B cell (primary cell): ENCODE measurements around the gene OSR1. TPM values are rescaled to one million over a fixed set of nuclear protein-coding genes. Genes with fewer than 3 reads are reported as not detected.
A peak's percentile ranks its signal among the peaks of the same experiment; 100 is the strongest.

Source experiments
- ATAC-seq: fragments of 200-7000 bp; cut with Tn5 transposase; one replicate; pipeline ENCODE4 v1.10.0; 2021; ENCODE audit warnings: low read depth, mild to moderate bottlenecking, moderate number of reproducible peaks, moderate library complexity
- CTCF ChIA-PET: fragments of 350-600 bp; sonication (Branson Sonifier 250); formaldehyde crosslinking; loops from one replicate; lab custom pipeline; 2021; ENCODE audit warnings: antibody characterized with exemption, inconsistent platforms; lab: Charles Lee
- POLR2A ChIA-PET: fragments of 350-600 bp; sonication (Branson Sonifier 250); formaldehyde crosslinking; loops from one replicate; lab custom pipeline; 2021; ENCODE audit warnings: antibody characterized with exemption; lab: Charles Lee
- DNase-seq: peaks from one replicate; pipeline ENCODE4 v3.0.0; 2013
- H2AFZ ChIP-seq: 2 replicates; pipeline ENCODE4 v1.6.1; 2012; ENCODE audit warnings: mild to moderate bottlenecking, low read depth, low read length; ENCODE audit not compliant: insufficient read depth, poor library complexity, severe bottlenecking
- H3K27ac ChIP-seq, 2 donors: 1 replicate in 1 of 2; 2 replicates in 1 of 2; pipeline ENCODE4 v1.5.1; 2012 to 2013; ENCODE audit warnings: low read length in 2 of 2, mild to moderate bottlenecking in 2 of 2, moderate library complexity in 1 of 2
- H3K27me3 ChIP-seq, 4 experiments: fragments of 200-600 bp in 1 of 4; sonication (generic) in 1 of 4; replicated peaks in 1 of 4; 1 replicate in 2 of 4; 2 replicates in 2 of 4; pipeline versions ENCODE4 v1.6.1 to v1.7.0; 2013 to 2016; ENCODE audit warnings: low read length in 3 of 4, mild to moderate bottlenecking in 2 of 4, mixed read lengths in 1 of 4, moderate library complexity in 1 of 4; ENCODE audit not compliant: insufficient read depth in 4 of 4, control insufficient read depth in 3 of 4; ENCODE audit errors: control extremely low read depth in 1 of 4
- H3K36me3 ChIP-seq, 2 experiments: replicated peaks in 1 of 2; 1 replicate in 1 of 2; 2 replicates in 1 of 2; pipeline versions ENCODE4 v1.6.1 to v1.7.1; 2013; ENCODE audit warnings: low read length in 1 of 2; ENCODE audit not compliant: insufficient read depth in 2 of 2, control insufficient read depth in 1 of 2; ENCODE audit errors: control extremely low read depth in 1 of 2, extremely low read depth in 1 of 2
- H3K4me1 ChIP-seq, 2 donors: fragments of 200-600 bp in 1 of 2; sonication (generic) in 1 of 2; 1 replicate in 1 of 2; 2 replicates in 1 of 2; pipeline versions ENCODE4 v1.5.1 to v1.6.1; 2013 to 2017; ENCODE audit warnings: low read length in 2 of 2; ENCODE audit not compliant: control insufficient read depth in 2 of 2, insufficient read depth in 2 of 2
- H3K4me2 ChIP-seq: replicated peaks from 2 replicates; pipeline ENCODE3; 2012; ENCODE audit warnings: mild to moderate bottlenecking, low read depth, low read length; ENCODE audit not compliant: poor library complexity, severe bottlenecking
- H3K4me3 ChIP-seq, 5 experiments: fragments of 200-600 bp in 1 of 5; sonication (generic) in 1 of 5; 1 replicate in 3 of 5; 2 replicates in 2 of 5; pipeline versions ENCODE4 v1.5.1 to v1.7.0; 2011 to 2016; ENCODE audit warnings: low read length in 4 of 5, mild to moderate bottlenecking in 4 of 5, low read depth in 2 of 5, control low read depth in 1 of 5, moderate library complexity in 1 of 5; ENCODE audit not compliant: insufficient read depth in 1 of 5; ENCODE audit errors: control extremely low read depth in 1 of 5, extremely low read depth in 1 of 5
- H3K79me2 ChIP-seq: fragments of 200-600 bp; sonication (generic); one replicate; pipeline ENCODE4 v1.6.0; 2016; ENCODE audit warnings: low read length; ENCODE audit not compliant: control insufficient read depth, insufficient read depth
- H3K9ac ChIP-seq: fragments of 200-600 bp; sonication (generic); 2 replicates; pipeline ENCODE4 v1.6.1; 2017; ENCODE audit warnings: mild to moderate bottlenecking, low read length, moderate library complexity
- H3K9me3 ChIP-seq, 3 donors: one replicate each; pipeline versions ENCODE4 v1.6.1 to v1.7.1; 2013; ENCODE audit warnings: low read length in 2 of 3; ENCODE audit not compliant: control insufficient read depth in 2 of 3, insufficient read depth in 1 of 3; ENCODE audit errors: control extremely low read depth in 1 of 3
- H4K20me1 ChIP-seq: 2 replicates; pipeline ENCODE4 v1.6.0; 2012; ENCODE audit warnings: mild to moderate bottlenecking, low read length; ENCODE audit not compliant: insufficient read depth, control insufficient read depth, poor library complexity, severe bottlenecking
- H3K27ac Mint-ChIP-seq: one replicate; pipeline ENCODE4 v1.8.0; 2021; ENCODE audit warnings: mixed read lengths
- H3K27me3 Mint-ChIP-seq: one replicate; pipeline ENCODE4 v1.8.0; 2021; ENCODE audit warnings: mixed read lengths
- H3K4me1 Mint-ChIP-seq: one replicate; pipeline ENCODE4 v1.8.0; 2021; ENCODE audit warnings: mixed read lengths
- H3K4me3 Mint-ChIP-seq: one replicate; pipeline ENCODE4 v1.8.0; 2021; ENCODE audit warnings: mixed read lengths
- H3K9me3 Mint-ChIP-seq: one replicate; pipeline ENCODE4 v1.8.0; 2022; ENCODE audit warnings: mixed read lengths; ENCODE audit not compliant: insufficient read depth
- EZH2 ChIP-seq: IDR thresholded peaks from 2 replicates; pipeline ENCODE4 v1.6.1; 2012; ENCODE audit warnings: borderline replicate concordance, low read depth, mild to moderate bottlenecking, moderate library complexity, low read length; ENCODE audit not compliant: insufficient read depth, poor library complexity, severe bottlenecking
- WGBS: methylation state at CpG from one replicate; pipeline ENCODE4 v1.1.5; 2013; ENCODE audit warnings: missing lambda C conversion rate; ENCODE audit not compliant: insufficient coverage; 5-methylcytosine and 5-hydroxymethylcytosine counted together
- intact Hi-C: fragments of 100-400 bp; cut with micrococcal nuclease; formaldehyde crosslinking; loops from one replicate; pipeline ENCODE4 v1.10.0; 2022
- polyA plus RNA-seq: library from polyadenylated mRNA; depleted of rRNA; stranded (reverse); fragments of >200 nt; gene quantifications from 2 replicates; pipeline ENCODE4 v1.2.3, GENCODE V29; 2012
- total RNA-seq, 2 donors: library from RNA; stranded (reverse); fragments of 120-200 nt in 1 of 2; gene quantifications; 1 replicate in 1 of 2; 2 replicates in 1 of 2; pipeline versions ENCODE4 v1.2.3 to v1.2.4, GENCODE V29; 2013 to 2022
- TF ChIP-seq, protein P1 (sequence below): fragments of 200-600 bp; IDR thresholded peaks from one replicate; pipeline ENCODE4 v1.8.0; 2022; ENCODE audit warnings: antibody characterized with exemption, mild to moderate bottlenecking

OSR1 gene
- total and polyA plus RNA-seq, 2 donors (not counting 1 experiment from before 2014, with no cell fraction given), result not detected

DNA sequence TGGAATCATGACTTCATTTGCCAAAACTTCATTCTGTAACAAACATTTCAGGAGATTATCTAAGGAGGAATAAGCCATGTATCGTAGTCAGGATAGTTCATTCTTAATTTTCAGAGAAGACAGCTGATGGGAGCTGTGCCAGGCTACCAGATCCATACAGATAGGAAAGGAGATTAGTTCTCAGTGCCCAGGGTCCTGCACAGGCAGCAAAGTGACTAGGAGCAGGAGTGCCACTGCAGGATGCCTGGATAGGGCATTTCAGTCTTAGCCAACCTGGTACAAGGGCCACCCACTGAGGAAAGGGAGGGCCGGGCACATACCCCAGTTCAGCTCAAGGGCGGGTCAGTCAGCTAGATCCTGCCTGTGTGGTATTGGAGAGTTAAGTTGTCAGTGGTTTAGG lies 6.7 kb upstream of the OSR1 start:
- ATAC-seq, result no peak
- H3K27ac ChIP-seq, result no peak overlapping the region
- H3K36me3 ChIP-seq, result no peaks in the 10 kb centered on the region
- Mint-ChIP-seq H3K9me3 (no peaks in the 10 kb centered on the region), H3K27me3 (peaks cover 31% of the 10 kb centered on the region), H3K4me1 (peaks cover 30% of the 10 kb centered on the region), H3K4me3 (no peak overlapping the region), H3K27ac (no peak overlapping the region)
- H3K4me2 ChIP-seq, result no peak overlapping the region
- intact Hi-C loops, result no loop called here
- H3K27me3 ChIP-seq, result peaks cover 0 to 26% (median 14%) of the 10 kb centered on the region in 4 experiments
- no peaks in the 10 kb centered on the region for H4K20me1 ChIP-seq
- TF ChIP-seq, protein P1, sequence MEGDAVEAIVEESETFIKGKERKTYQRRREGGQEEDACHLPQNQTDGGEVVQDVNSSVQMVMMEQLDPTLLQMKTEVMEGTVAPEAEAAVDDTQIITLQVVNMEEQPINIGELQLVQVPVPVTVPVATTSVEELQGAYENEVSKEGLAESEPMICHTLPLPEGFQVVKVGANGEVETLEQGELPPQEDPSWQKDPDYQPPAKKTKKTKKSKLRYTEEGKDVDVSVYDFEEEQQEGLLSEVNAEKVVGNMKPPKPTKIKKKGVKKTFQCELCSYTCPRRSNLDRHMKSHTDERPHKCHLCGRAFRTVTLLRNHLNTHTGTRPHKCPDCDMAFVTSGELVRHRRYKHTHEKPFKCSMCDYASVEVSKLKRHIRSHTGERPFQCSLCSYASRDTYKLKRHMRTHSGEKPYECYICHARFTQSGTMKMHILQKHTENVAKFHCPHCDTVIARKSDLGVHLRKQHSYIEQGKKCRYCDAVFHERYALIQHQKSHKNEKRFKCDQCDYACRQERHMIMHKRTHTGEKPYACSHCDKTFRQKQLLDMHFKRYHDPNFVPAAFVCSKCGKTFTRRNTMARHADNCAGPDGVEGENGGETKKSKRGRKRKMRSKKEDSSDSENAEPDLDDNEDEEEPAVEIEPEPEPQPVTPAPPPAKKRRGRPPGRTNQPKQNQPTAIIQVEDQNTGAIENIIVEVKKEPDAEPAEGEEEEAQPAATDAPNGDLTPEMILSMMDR, result no peak
- no peak for TF ChIP-seq EZH2
- no peak overlapping the region for H2AFZ ChIP-seq
- POLR2A ChIA-PET, result no interaction called here
- H3K79me2 ChIP-seq, result no peaks in the 10 kb centered on the region
- no peak overlapping the region for H3K9ac ChIP-seq
- H3K4me1 ChIP-seq, result peaks cover 26 to 28% of the 10 kb centered on the region in 2 donors
- no peak overlapping the region for H3K4me3 ChIP-seq
- 71% methylated on average over 3 of the region's 3 CpGs for WGBS
- CTCF ChIA-PET, result interaction anchor here (1.0 kb wide), 2 partner anchors 14 to 847 kb away, joined by 3 read pairs; no protein-coding TSS in a partner anchor
- no peak for DNase-seq
- peaks cover 0 to 12% (median 0%) of the 10 kb centered on the region in 3 donors for H3K9me3 ChIP-seq

DNA sequence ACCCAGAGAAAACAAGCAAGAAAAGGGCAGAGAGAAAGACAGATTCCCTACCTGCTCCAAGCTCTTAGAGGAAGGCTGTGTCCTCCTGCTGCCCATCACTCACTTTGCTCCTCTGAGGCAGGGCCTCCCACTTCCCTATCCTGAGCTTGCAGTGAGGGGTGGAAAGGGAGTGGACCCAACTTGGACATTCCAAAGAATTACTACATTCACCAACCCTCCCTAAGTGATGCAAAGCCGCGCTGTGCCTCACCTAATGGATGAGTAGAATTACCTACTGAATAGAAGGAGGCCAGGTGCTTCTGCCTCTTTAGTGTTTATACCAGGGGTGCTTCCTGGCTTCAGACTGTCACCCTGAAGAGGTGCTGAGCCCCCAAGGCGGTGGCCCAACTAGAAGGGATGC lies 5.6 kb upstream of the OSR1 start:
- Mint-ChIP-seq H3K4me1 (peaks cover 32% of the 10 kb centered on the region), H3K4me3 (peak overlapping the region; percentile 99), H3K9me3 (no peaks in the 10 kb centered on the region), H3K27me3 (peaks cover 37% of the 10 kb centered on the region), H3K27ac (no peak overlapping the region)
- no peaks in the 10 kb centered on the region for H4K20me1 ChIP-seq
- peaks cover 31 to 37% of the 10 kb centered on the region in 2 donors for H3K4me1 ChIP-seq
- intact Hi-C loops, result loop anchor here (5.0 kb wide), 2 partner anchors 503 to 802 kb away; partner anchors contain the start of gene RDH14
- WGBS, result 13% methylated on average over 3 of the region's 3 CpGs
- no peaks in the 10 kb centered on the region for H3K79me2 ChIP-seq
- H3K36me3 ChIP-seq, result no peaks in the 10 kb centered on the region
- TF ChIP-seq, protein P1, result no peak
- TF ChIP-seq EZH2, result no peak
- ChIA-PET POLR2A (no interaction called here), CTCF (interaction anchor here (0.7 to 1.3 kb wide), 4 partner anchors 10 to 844 kb away, joined by 3 to 8 read pairs (median 4); no protein-coding TSS in a partner anchor)
- no peak overlapping the region for H3K27ac ChIP-seq
- DNase-seq (peak; percentile 24), ATAC-seq (no peak)
- peaks cover 0 to 18% (median 0%) of the 10 kb centered on the region in 3 donors for H3K9me3 ChIP-seq
- no peak overlapping the region for H3K4me3 ChIP-seq
- no peak overlapping the region for H3K4me2 ChIP-seq
- peak overlapping the region; percentile 78 for H2AFZ ChIP-seq
- H3K27me3 ChIP-seq, result peaks cover 0 to 37% (median 25%) of the 10 kb centered on the region in 4 experiments
- no peak overlapping the region for H3K9ac ChIP-seq
